ENCODE data around the gene ASTN2. TPM values are rescaled to one million over a fixed set of nuclear protein-coding genes. Genes with fewer than 3 reads are reported as not detected.

Gene ASTN2
- total RNA-seq, 1 experiment from 2014 or later = 7.4 TPM

DNA sequence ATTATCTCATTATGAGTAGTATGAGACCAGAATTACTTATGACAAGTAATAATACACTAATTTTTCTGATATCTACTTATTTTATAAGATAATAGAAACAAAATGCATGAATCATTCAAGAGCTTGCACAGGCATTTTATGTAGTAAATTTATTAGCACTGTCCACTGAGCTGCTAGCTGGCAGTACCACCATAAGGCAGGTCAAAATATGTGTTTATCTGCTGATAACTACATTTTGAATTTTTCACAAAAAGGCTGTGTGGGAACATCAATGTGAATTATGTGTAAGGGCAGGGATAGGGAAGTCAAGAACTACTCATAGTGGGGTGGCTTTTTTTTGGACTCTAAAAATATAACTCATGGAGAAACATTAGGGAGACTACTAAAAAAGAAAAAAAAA lies 1011.7 kb downstream of the ASTN2 start:
- H3K4me3 ChIP-seq (ENCODE audit: insufficient read depth, low read depth, low read length) = no peak overlapping the region
- DNase-seq = no peak
- H3K27me3 ChIP-seq (ENCODE audit: control insufficient read depth, insufficient read depth, low read length) = no peaks in the 10 kb centered on the region
- H3K36me3 ChIP-seq (replicated peaks; ENCODE audit: control insufficient read depth, insufficient read depth, low read length) = no peaks in the 10 kb centered on the region

DNA sequence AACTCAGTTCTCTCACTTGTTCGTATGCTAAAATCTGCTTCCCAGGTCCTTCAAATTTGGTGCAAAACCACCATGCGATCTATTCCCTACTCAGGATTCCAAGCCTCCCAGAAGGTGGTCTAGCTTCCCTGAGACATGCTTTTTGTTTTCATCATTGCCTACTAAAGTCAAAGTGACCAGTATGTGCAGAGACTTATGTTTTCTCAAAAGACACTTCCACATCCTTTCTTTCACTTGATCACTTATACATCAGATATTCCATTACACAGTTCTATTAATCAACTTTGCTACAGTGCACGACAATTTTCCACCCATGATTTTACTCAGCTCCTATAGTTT lies 1019.2 kb downstream of the ASTN2 start:
- Histone ChIP-seq H3K4me3 (ENCODE audit: insufficient read depth, low read depth, low read length) (no peak overlapping the region), H3K27me3 (ENCODE audit: control insufficient read depth, insufficient read depth, low read length) (no peaks in the 10 kb centered on the region), H3K36me3 (replicated peaks; ENCODE audit: control insufficient read depth, insufficient read depth, low read length) (no peaks in the 10 kb centered on the region)
- DNase-seq = no peak

DNA sequence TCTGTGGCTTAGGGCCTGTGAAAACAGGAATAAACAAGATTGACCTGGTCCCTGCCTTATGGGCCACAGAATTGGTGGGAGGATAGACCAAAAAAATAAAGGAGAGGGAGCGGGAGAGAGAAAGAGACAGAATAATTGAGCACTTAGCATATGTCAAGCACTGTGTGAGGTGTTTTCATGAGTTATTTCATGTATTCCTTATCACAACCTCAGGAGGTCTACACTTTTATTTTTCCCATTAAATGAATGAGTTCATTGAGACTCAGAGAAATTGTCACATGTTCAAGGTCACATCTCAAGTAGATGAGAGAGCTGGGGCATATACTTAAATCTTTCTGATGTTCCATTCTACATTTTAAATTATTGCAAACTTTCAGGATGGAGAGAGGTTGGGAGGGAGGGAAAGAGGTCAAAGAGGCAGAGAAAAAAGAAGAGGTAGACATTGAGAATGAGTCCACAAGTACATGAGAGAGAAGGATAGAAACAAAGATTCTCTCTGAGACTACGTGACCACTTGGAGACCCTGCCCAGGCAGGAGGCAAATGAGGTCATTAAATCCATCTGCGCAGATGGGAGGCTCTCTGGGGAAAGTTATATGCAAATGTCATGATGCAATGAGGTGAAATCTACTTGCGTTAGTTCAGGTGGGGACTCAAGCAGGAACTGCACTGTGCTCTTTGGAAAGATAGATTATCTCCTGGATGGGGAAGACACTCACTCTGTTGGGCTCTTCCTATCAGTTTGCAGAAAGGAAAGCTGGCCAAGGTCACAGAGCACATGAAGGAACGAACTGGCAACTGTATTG lies 1019.8 kb downstream of the ASTN2 start:
- no peaks in the 10 kb centered on the region for H3K27me3 ChIP-seq (ENCODE audit: control insufficient read depth, insufficient read depth, low read length)
- DNase-seq = no peak
- H3K4me3 ChIP-seq (ENCODE audit: insufficient read depth, low read depth, low read length) = no peak overlapping the region
- H3K36me3 ChIP-seq (replicated peaks; ENCODE audit: control insufficient read depth, insufficient read depth, low read length) = no peaks in the 10 kb centered on the region

DNA sequence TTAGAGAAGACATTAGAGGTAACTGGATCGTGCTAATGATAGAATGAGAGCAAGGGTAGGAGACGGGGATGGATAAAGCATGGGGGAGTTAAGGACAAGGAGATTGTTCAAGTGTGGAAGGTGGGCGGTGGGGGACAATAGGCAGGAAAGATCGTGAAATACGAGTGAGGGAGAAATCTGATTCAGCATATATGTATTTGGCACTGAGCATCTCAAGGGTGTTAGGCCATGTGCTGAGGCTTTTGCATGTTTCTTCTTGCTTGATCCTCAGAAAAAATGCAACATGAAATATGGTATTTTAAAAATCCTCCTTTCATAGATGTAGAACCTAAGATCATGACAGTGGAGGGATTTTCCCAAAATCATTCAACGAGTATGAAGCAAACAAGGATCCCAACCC lies 1020.8 kb downstream of the ASTN2 start:
- DNase-seq = no peak
- no peaks in the 10 kb centered on the region for H3K36me3 ChIP-seq (replicated peaks; ENCODE audit: control insufficient read depth, insufficient read depth, low read length)

DNA sequence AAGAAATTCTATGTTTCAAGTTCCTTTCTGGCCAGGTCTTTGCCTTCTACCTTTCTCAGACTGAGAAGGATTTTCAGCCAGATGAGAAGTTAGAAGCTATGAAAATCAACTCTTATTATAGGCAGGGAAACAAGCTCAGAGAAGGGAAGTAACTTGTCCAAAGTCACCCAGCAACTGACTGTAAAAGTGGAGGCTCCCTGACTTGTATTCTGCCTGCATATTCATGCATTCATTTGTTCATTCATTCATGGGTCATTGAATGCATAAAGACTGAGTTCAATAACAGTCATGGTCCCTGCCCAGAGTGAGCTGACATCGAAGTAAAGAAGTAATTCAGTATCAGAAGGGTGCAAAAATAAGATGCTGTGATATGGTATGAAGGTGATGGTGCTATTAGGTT lies 1021.7 kb downstream of the ASTN2 start:
- Histone ChIP-seq H3K4me3 (ENCODE audit: insufficient read depth, low read depth, low read length) (no peak overlapping the region), H3K36me3 (replicated peaks; ENCODE audit: control insufficient read depth, insufficient read depth, low read length) (no peaks in the 10 kb centered on the region), H3K27me3 (ENCODE audit: control insufficient read depth, insufficient read depth, low read length) (no peaks in the 10 kb centered on the region)
- DNase-seq = no peak

More for the DNA sequence above, 1020.8 kb downstream of the ASTN2 start:
- H3K4me3 ChIP-seq (ENCODE audit: insufficient read depth, low read depth, low read length) = no peak overlapping the region
- no peaks in the 10 kb centered on the region for H3K27me3 ChIP-seq (ENCODE audit: control insufficient read depth, insufficient read depth, low read length)

DNA sequence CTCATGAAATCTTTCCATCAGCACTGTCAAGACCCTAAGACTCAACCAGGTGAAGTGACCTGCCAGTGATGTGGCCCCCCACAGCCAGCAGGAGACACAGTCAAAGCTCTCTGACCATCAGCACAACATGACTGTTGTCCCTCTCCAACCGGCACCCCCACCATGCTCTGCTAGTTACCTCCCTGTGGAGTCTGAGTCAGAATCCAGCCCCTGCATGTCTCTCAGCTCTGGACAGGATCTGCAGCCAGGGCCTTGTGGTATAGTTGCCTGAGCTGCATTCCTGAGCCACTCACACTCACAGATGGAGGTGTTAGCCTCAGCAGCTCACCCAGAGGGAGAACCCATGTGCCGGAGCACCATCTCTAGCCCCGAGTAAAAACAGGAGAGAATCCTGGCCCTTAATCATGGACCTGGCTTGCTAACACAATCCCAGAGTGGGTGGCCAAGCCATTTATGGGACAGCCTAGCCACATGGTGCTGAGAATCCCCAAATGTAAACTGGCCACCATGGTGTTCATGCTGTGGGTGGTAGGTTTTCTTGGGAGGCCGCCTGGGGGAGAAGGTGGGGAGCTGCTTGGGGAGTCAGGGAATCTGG lies 1023.5 kb downstream of the ASTN2 start:
- Histone ChIP-seq H3K4me3 (ENCODE audit: insufficient read depth, low read depth, low read length) (no peak overlapping the region), H3K27me3 (ENCODE audit: control insufficient read depth, insufficient read depth, low read length) (no peaks in the 10 kb centered on the region), H3K36me3 (replicated peaks; ENCODE audit: control insufficient read depth, insufficient read depth, low read length) (no peaks in the 10 kb centered on the region)
- no peak for DNase-seq

DNA sequence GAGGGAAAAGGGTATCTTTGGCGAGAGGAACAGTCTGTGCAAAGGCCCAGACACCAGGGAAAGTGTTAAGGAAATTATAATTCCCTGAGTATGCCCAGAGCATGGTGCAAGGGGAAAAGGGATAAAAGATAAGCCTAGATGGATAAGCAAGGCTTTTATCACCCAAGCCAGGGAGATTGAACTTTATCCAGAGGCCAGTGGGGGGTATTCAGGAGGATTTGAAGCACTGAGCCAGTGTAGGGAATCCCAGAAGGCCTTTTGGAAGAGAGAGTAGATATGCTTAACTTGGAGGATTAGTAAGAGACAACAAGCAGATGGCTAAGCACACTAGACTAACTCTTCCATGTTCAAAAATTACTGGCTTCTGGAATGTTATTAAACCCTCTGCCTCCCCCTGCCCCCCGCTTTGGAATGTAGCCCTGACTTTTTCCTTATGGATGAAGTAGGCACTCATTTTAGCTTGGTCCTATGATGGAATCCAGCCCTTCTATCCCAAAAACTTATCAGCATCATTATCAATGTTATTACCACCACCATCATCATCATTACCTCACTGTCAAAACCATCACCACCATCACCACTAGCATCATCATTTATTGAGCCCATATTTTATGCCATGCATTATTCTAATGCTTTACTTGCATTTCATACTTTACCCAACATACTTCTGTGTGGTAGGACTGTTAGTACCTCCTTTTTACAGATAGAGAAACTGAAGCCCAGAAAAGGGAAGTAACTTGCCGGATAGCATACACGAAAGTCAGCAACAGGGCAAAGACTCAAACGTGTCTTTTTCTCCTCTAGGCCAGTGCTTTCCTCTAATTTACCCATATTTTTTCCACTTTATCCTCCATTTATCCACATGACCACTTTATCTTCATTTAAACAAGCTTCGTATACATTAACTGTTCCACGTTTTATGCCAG lies 1024.3 kb downstream of the ASTN2 start:
- H3K27me3 ChIP-seq (ENCODE audit: control insufficient read depth, insufficient read depth, low read length) = no peaks in the 10 kb centered on the region
- H3K4me3 ChIP-seq (ENCODE audit: insufficient read depth, low read depth, low read length) = no peak overlapping the region
- H3K36me3 ChIP-seq (replicated peaks; ENCODE audit: control insufficient read depth, insufficient read depth, low read length) = no peaks in the 10 kb centered on the region
- no peak for DNase-seq

DNA sequence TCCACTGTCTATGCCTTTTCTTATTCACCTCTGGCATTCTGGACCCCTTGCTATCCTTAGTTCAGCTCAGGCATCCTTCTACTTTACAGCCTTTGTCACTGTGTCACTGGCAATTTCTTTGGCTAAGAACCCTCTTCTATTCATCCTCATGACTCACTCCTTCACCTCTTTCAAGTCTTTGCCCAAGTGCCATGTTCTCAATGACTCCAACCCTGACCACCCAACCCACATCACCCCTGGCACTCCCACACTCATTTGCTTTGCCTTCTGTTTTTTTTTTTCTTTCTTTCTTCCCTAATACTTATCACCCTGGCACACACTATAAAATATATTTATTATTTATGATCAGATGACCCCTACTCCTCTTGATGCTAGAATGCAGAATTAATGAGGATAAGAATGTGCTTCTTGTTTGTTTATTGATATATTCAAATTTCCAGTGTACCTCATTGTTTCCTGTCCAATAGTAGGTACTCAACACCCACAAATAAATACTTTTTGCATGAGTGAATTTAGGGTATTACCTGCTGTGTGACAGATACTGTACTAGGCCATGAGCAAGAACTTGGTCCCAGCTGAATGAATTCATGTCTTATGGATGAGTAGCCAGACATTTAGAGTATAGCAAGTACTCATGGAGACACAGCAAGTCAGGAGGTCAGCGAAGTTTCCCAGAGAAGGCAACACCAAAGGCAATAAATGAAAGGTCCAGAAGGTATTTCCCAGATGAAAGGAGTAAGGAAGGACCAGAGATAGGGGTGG lies 1025.1 kb downstream of the ASTN2 start:
- H3K36me3 ChIP-seq (replicated peaks; ENCODE audit: control insufficient read depth, insufficient read depth, low read length) = no peaks in the 10 kb centered on the region
- H3K27me3 ChIP-seq (ENCODE audit: control insufficient read depth, insufficient read depth, low read length) = no peaks in the 10 kb centered on the region
- no peak overlapping the region for H3K4me3 ChIP-seq (ENCODE audit: insufficient read depth, low read depth, low read length)
- no peak for DNase-seq

DNA sequence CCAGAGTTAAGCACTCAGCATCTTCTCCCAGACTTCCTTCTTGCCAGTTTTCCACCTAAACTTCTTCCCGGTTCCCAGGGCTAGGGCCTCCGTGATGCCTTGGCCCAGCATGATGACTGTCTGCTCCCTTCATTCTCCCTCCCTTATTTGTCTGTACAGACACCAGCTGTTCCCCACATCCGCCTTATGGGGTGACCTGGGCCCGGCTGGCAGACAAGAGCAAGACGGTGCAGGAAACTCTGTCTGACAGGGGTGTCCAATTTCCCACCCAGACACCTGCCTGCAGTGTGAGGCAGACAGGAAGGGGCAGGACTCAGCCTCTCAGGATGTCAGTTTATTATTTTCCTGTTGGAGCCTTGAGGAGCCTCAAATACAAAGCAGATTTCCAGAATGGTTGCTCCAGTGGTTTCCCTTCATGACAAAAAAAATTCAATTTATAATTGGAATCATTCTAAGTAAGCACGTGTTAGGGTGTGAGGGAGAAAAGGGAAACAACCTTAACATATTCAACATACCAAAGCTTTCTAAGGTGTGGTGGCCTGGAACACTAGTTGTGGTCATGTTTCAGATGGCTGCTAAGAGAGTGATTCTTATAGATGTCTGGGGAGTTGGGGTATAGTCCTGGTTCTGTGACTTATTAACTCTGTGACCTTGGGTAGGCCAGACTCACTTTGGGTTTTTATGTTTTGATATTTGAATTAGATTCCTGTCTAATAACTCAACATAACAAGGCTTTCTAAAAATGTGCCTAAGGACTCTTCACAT lies 1026.7 kb downstream of the ASTN2 start:
- Histone ChIP-seq H3K36me3 (replicated peaks; ENCODE audit: control insufficient read depth, insufficient read depth, low read length) (no peaks in the 10 kb centered on the region), H3K4me3 (ENCODE audit: insufficient read depth, low read depth, low read length) (no peak overlapping the region), H3K27me3 (ENCODE audit: control insufficient read depth, insufficient read depth, low read length) (no peaks in the 10 kb centered on the region)
- DNase-seq = no peak

DNA sequence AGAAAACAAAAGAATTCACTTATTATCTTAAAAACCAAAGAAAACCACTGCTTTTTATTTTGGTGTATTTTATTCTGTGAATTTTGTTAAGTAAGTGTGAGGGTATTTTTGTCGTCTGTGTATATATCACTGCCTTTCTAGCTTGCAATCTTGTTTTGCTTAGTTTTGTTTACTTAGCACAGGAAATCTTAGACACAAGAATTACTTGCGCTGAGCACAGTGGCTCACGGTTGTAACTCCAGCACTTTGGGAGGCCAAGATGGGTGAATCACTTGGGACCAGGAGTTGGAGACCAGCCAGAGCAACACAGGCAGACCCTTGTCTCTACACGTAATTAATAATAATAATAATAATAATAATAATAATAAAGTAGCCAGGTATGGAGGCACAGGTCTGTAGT lies 1030.9 kb downstream of the ASTN2 start:
- Histone ChIP-seq H3K4me3 (ENCODE audit: insufficient read depth, low read depth, low read length) (no peak overlapping the region), H3K36me3 (replicated peaks; ENCODE audit: control insufficient read depth, insufficient read depth, low read length) (no peaks in the 10 kb centered on the region), H3K27me3 (ENCODE audit: control insufficient read depth, insufficient read depth, low read length) (no peaks in the 10 kb centered on the region)
- no peak for DNase-seq

DNA sequence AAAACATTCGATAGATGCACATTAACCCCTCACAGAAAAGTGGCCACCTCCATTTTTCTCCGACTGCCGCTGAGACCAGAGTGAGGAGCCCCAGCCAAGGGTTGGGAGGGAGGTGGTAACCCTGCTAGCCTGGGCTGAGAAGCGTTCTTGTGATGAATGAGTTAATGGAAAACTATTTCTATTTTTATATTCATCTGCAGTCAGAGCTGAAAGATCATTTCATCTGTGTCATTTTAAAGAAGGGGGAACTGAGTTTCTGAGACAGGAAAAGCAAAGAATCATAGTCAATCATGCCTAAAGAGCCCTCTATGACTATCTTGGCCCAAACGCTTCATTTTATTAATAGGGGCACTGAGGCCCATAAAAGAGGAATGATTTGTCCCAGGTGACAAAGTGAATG lies 1031.7 kb downstream of the ASTN2 start:
- DNase-seq = no peak
- H3K27me3 ChIP-seq (ENCODE audit: control insufficient read depth, insufficient read depth, low read length) = no peaks in the 10 kb centered on the region
- H3K4me3 ChIP-seq (ENCODE audit: insufficient read depth, low read depth, low read length) = no peak overlapping the region
- H3K36me3 ChIP-seq (replicated peaks; ENCODE audit: control insufficient read depth, insufficient read depth, low read length) = no peaks in the 10 kb centered on the region

DNA sequence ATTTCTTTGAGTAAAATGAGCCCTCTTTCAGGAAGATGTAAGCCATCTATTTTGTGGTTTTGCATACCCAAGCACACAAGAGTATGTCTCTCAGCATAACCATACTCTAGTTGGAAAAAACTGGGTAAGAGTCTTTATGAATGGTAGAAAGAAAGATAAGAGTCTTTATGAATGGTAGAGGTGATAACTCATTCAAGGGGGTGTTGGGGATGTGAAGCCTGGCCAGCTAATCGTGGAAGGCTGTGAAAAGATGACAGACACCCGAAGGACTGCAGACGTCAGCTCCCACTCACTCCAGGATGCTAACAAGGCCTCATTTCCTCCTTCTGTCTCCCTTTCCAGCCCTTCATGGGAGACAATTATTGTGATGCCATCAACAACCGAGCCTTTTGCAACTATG lies 1032.8 kb downstream of the ASTN2 start:
- Histone ChIP-seq H3K27me3 (ENCODE audit: control insufficient read depth, insufficient read depth, low read length) (no peaks in the 10 kb centered on the region), H3K4me3 (ENCODE audit: insufficient read depth, low read depth, low read length) (no peak overlapping the region), H3K36me3 (replicated peaks; ENCODE audit: control insufficient read depth, insufficient read depth, low read length) (no peaks in the 10 kb centered on the region)
- no peak for DNase-seq

DNA sequence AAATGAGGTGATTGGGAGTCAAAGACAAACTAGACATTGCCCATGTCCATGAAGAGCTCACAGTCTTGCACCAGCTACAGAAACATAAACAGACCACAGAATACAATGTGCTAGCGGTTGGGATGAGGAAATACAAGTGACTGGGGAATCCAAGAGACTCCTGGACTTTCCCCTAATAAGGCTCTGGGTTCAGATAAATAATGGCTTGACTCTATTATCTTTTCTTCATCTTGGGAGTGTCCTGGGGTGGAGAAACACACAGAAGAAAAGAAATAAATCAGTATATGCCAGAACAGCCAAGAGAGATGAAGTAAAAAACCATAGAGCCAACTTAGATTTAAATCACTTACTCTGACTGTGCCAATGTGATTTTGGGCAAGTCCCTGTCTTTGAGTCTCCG lies 1033.5 kb downstream of the ASTN2 start:
- no peaks in the 10 kb centered on the region for H3K36me3 ChIP-seq (replicated peaks; ENCODE audit: control insufficient read depth, insufficient read depth, low read length)
- no peaks in the 10 kb centered on the region for H3K27me3 ChIP-seq (ENCODE audit: control insufficient read depth, insufficient read depth, low read length)
- DNase-seq = no peak
- H3K4me3 ChIP-seq (ENCODE audit: insufficient read depth, low read depth, low read length) = no peak overlapping the region

DNA sequence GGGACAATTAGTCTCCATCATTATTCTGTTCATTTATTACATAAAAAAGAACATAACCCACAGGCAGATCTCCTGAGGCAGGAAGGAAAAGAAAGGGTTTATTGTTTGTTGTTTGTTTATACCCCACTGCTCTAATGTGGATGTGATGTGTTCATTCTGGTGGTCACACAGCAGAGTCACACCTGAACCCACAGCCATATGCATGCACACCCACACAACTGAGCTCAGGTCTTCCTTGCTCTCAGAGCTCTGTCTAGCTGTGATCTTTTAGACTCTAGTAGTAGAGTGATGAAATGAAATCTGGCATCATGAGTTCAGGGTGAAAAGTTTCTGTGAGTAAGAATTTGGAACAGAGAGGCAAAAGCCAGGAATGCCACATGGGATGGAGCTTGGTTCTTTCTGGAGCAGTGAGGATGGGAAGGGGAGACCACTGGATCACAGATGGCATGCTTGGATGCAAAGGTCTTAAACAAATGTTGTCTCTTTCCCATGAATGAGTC lies 1034.3 kb downstream of the ASTN2 start:
- DNase-seq = no peak
- Histone ChIP-seq H3K36me3 (replicated peaks; ENCODE audit: control insufficient read depth, insufficient read depth, low read length) (no peaks in the 10 kb centered on the region), H3K27me3 (ENCODE audit: control insufficient read depth, insufficient read depth, low read length) (no peaks in the 10 kb centered on the region), H3K4me3 (ENCODE audit: insufficient read depth, low read depth, low read length) (no peak overlapping the region)

Measured in H7 (cell line).